Hepatocyte (in vitro differentiated cells): ENCODE results near the gene CLIC3. TPM values are rescaled to one million over a fixed set of nuclear protein-coding genes. Genes with fewer than 3 reads are reported as not detected.

Experiments used
- DNase-seq: peaks from one replicate; pipeline ENCODE4 v3.0.0-alpha.2; 2016; ENCODE audit warnings: low spot score
- H2AFZ ChIP-seq: fragments of 200-600 bp; sonication (generic); 2 replicates; pipeline ENCODE4 v1.6.0; 2016; ENCODE audit warnings: antibody characterized with exemption, mild to moderate bottlenecking
- H3K27ac ChIP-seq: fragments of 200-600 bp; sonication (generic); 2 replicates; pipeline ENCODE4 v1.5.1; 2016; ENCODE audit warnings: mild to moderate bottlenecking
- H3K27me3 ChIP-seq: fragments of 200-600 bp; sonication (generic); 2 replicates; pipeline ENCODE4 v1.6.1; 2016
- H3K36me3 ChIP-seq: fragments of 200-600 bp; sonication (generic); replicated peaks from 2 replicates; pipeline ENCODE4 v1.5.1; 2016; ENCODE audit warnings: low read depth; ENCODE audit not compliant: insufficient read depth
- H3K4me1 ChIP-seq: fragments of 200-600 bp; sonication (generic); 2 replicates; pipeline ENCODE4 v1.5.1; 2016; ENCODE audit warnings: mild to moderate bottlenecking, moderate library complexity; ENCODE audit not compliant: insufficient read depth
- H3K4me2 ChIP-seq: fragments of 200-600 bp; sonication (generic); 2 replicates; pipeline ENCODE4 v1.6.0; 2016
- H3K4me3 ChIP-seq: fragments of 200-600 bp; sonication (generic); 2 replicates; pipeline ENCODE4 v1.5.1; 2016; ENCODE audit warnings: mild to moderate bottlenecking
- H3K79me2 ChIP-seq: fragments of 200-600 bp; sonication (generic); 2 replicates; pipeline ENCODE4 v1.6.0; 2017; ENCODE audit warnings: mild to moderate bottlenecking
- H3K9me2 ChIP-seq: fragments of 200-600 bp; sonication (generic); replicated peaks from 2 replicates; pipeline ENCODE4 v1.6.0; 2017; ENCODE audit warnings: mild to moderate bottlenecking; ENCODE audit not compliant: insufficient read depth
- H3K9me3 ChIP-seq: fragments of 200-600 bp; sonication (generic); 2 replicates; pipeline ENCODE4 v1.5.1; 2016; ENCODE audit warnings: low read depth, mild to moderate bottlenecking
- H4K20me1 ChIP-seq: fragments of 200-600 bp; sonication (generic); 2 replicates; pipeline ENCODE4 v1.6.0; 2016; ENCODE audit warnings: mild to moderate bottlenecking; ENCODE audit not compliant: insufficient read depth, poor library complexity, severe bottlenecking
- CTCF ChIP-seq: fragments of 200-600 bp; sonication (generic); IDR thresholded peaks from 2 replicates; pipeline ENCODE4 v1.5.1; 2016; ENCODE audit warnings: antibody characterized with exemption, mild to moderate bottlenecking; ENCODE audit not compliant: poor library complexity
- EZH2 ChIP-seq: fragments of 200-600 bp; sonication (generic); IDR thresholded peaks from 2 replicates; pipeline ENCODE4 v1.6.1; 2016; ENCODE audit warnings: antibody characterized with exemption, mild to moderate bottlenecking, borderline replicate concordance
- EZH2phosphoT487 ChIP-seq: fragments of 200-600 bp; sonication (generic); IDR thresholded peaks from one replicate; pipeline ENCODE4 v1.6.1; 2018; ENCODE audit warnings: antibody characterized with exemption, mild to moderate bottlenecking, low read depth, moderate library complexity; ENCODE audit not compliant: unreplicated experiment, severe bottlenecking
- WGBS: methylation state at CpG from one replicate; pipeline ENCODE4 v1.1.6; 2016; ENCODE audit warnings: low lambda C conversion rate; ENCODE audit errors: missing lambda C conversion rate; 5-methylcytosine and 5-hydroxymethylcytosine counted together
- polyA plus RNA-seq: library from polyadenylated mRNA; unstranded; fragments of >200 nt; fragmentation: Nextera tagmentation; extraction: Ambion mirVana; gene quantifications from 2 replicates; pipeline ENCODE4 v1.2.1, GENCODE V29; 2016
- total RNA-seq: library from RNA; depleted of rRNA; stranded (reverse); fragments of >200 nt; gene quantifications from 2 replicates; pipeline ENCODE4 v1.2.3, GENCODE V29; 2014

The CLIC3 gene
- total and polyA plus RNA-seq, 2 experiments from 2014 or later = 6.6 to 45.0 TPM

- H3K4me3 ChIP-seq = no peak overlapping the region
- H3K36me3 ChIP-seq = no peaks in the 10 kb centered on the region
- peaks cover 13% of the 10 kb centered on the region for H4K20me1 ChIP-seq
- no peaks in the 10 kb centered on the region for H3K4me1 ChIP-seq
- TF ChIP-seq EZH2 = no peak
- TF ChIP-seq CTCF = no peak
- TF ChIP-seq EZH2phosphoT487 = no peak
- H3K27me3 ChIP-seq = peaks cover 10% of the 10 kb centered on the region
- H3K4me2 ChIP-seq = no peak overlapping the region
- no peak for DNase-seq
- 99% methylated on average over 10 of the region's 23 CpGs for WGBS
- H2AFZ ChIP-seq = no peak overlapping the region
- H3K9me3 ChIP-seq = no peaks in the 10 kb centered on the region
- no peak overlapping the region for H3K27ac ChIP-seq
- H3K79me2 ChIP-seq = peaks cover 3% of the 10 kb centered on the region
- no peaks in the 10 kb centered on the region for H3K9me2 ChIP-seq
Measured at GRCh38 chr9:137040568-137040967, 44.2 kb upstream of the CLIC3 start.

- Histone ChIP-seq H3K27me3 (peaks cover 5% of the 10 kb centered on the region), H3K9me3 (no peaks in the 10 kb centered on the region), H3K4me1 (no peaks in the 10 kb centered on the region), H3K4me2 (no peak overlapping the region), H3K79me2 (peaks cover 3% of the 10 kb centered on the region), H2AFZ (no peak overlapping the region), H3K27ac (no peak overlapping the region), H3K9me2 (no peaks in the 10 kb centered on the region), H4K20me1 (peaks cover 11% of the 10 kb centered on the region), H3K4me3 (no peak overlapping the region), H3K36me3 (no peaks in the 10 kb centered on the region)
- DNase-seq = no peak
- TF ChIP-seq EZH2 (no peak), CTCF (no peak)
- 93% methylated on average over 18 of the region's 32 CpGs for WGBS
Measured at GRCh38 chr9:137039611-137040366, 43.4 kb upstream of the CLIC3 start.

- WGBS = 87% methylated on average over 9 of the region's 9 CpGs
- no peak for DNase-seq
- TF ChIP-seq EZH2 (no peak), EZH2phosphoT487 (no peak), CTCF (no peak)
- no peaks in the 10 kb centered on the region for H3K9me3 ChIP-seq
- H3K4me2 ChIP-seq = no peak overlapping the region
- no peaks in the 10 kb centered on the region for H3K36me3 ChIP-seq
- H3K4me1 ChIP-seq = no peaks in the 10 kb centered on the region
- no peak overlapping the region for H3K27ac ChIP-seq
- H4K20me1 ChIP-seq = peaks cover 5% of the 10 kb centered on the region
- H3K9me2 ChIP-seq = no peaks in the 10 kb centered on the region
- no peak overlapping the region for H2AFZ ChIP-seq
- no peak overlapping the region for H3K4me3 ChIP-seq
- peaks cover 3% of the 10 kb centered on the region for H3K79me2 ChIP-seq
- no peaks in the 10 kb centered on the region for H3K27me3 ChIP-seq
Measured at GRCh38 chr9:137038916-137039315, 42.5 kb upstream of the CLIC3 start.
